Measurements from ENCODE around the gene PGP.

GRCh38 chr16:2211923-2212347, 2.7 kb downstream of the PGP start:
- no peak for TF ChIP-seq TARDBP (IDR thresholded peaks at IDR 0.05)
- no peak for TF ChIP-seq FOXA1 (IDR thresholded peaks at IDR 0.05)
- TF ChIP-seq FOXK2 (IDR thresholded peaks at IDR 0.05), result no peak
- no peak for TF ChIP-seq L3MBTL2 (conservative IDR thresholded peaks at IDR 0.05)
- no peak for TF ChIP-seq SP1 (IDR thresholded peaks at IDR 0.05)
- TF ChIP-seq, protein P1, sequence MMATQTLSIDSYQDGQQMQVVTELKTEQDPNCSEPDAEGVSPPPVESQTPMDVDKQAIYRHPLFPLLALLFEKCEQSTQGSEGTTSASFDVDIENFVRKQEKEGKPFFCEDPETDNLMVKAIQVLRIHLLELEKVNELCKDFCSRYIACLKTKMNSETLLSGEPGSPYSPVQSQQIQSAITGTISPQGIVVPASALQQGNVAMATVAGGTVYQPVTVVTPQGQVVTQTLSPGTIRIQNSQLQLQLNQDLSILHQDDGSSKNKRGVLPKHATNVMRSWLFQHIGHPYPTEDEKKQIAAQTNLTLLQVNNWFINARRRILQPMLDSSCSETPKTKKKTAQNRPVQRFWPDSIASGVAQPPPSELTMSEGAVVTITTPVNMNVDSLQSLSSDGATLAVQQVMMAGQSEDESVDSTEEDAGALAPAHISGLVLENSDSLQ (IDR thresholded peaks at IDR 0.05), result no peak
- TF ChIP-seq ZNF384 (IDR thresholded peaks at IDR 0.05), result no peak

Data from HEK293T (cell line).